Bronchial epithelial cell (primary cell): ENCODE results near the gene FAM83D. TPM values are rescaled to one million over a fixed set of nuclear protein-coding genes. Genes with fewer than 3 reads are reported as not detected.

Experiments used
- DNase-seq: peaks from one replicate; pipeline ENCODE4 v3.0.0-alpha.2; 2010; ENCODE audit warnings: low read depth
- FAIRE-seq: peaks from 2 replicates; lab custom pipeline; 2011; peaks lifted over from hg19 to GRCh38; lab: Jason Lieb, UNC
- H3K27me3 ChIP-seq: 2 replicates; pipeline ENCODE4 v1.5.1; 2011; ENCODE audit warnings: low read length; ENCODE audit not compliant: control insufficient read depth, insufficient read depth
- H3K36me3 ChIP-seq: 2 replicates; pipeline ENCODE4 v1.5.1; 2011; ENCODE audit warnings: low read length; ENCODE audit not compliant: control insufficient read depth, insufficient read depth
- H3K4me3 ChIP-seq: 2 replicates; pipeline ENCODE4 v1.5.1; 2011; ENCODE audit warnings: mild to moderate bottlenecking, low read depth, low read length, control low read depth
- total RNA-seq: library from RNA; depleted of rRNA; stranded (reverse); fragments of >200 nt; gene quantifications from 2 replicates; pipeline ENCODE4 v1.2.1, GENCODE V29; 2014
- TF ChIP-seq, protein P1 (sequence below): IDR thresholded peaks from 2 replicates; pipeline ENCODE4 v1.5.1; 2011; ENCODE audit warnings: mild to moderate bottlenecking, moderate library complexity, low read length, control low read depth, inconsistent platforms; ENCODE audit not compliant: insufficient read depth, severe bottlenecking

Gene FAM83D
- total RNA-seq, 1 donor from 2014 or later = 2.6 TPM

DNA sequence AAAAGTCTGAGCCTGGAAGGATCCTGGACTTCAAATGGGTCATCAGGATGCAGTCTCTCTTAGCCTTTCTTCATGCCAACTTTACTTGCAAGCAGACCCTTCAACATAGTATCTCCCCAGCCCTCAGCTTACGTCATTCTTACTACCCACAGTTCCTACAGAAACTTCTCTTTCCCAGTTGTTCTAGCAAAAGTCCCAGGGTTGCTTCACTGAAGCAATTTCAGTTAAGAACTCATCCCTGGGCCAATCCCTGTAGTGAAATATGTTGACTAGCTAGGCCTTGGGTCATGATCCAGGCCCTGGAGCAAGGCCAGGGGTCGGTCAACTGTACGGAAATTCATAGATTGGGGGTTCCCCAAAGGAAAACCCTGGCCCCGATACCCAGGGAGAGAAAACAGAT is 8.6 kb upstream of the FAM83D start:
- no peaks in the 10 kb centered on the region for H3K36me3 ChIP-seq
- FAIRE-seq (no peak), DNase-seq (no peak)
- peaks cover 4% of the 10 kb centered on the region for H3K27me3 ChIP-seq
- no peak overlapping the region for H3K4me3 ChIP-seq
- TF ChIP-seq, protein P1, sequence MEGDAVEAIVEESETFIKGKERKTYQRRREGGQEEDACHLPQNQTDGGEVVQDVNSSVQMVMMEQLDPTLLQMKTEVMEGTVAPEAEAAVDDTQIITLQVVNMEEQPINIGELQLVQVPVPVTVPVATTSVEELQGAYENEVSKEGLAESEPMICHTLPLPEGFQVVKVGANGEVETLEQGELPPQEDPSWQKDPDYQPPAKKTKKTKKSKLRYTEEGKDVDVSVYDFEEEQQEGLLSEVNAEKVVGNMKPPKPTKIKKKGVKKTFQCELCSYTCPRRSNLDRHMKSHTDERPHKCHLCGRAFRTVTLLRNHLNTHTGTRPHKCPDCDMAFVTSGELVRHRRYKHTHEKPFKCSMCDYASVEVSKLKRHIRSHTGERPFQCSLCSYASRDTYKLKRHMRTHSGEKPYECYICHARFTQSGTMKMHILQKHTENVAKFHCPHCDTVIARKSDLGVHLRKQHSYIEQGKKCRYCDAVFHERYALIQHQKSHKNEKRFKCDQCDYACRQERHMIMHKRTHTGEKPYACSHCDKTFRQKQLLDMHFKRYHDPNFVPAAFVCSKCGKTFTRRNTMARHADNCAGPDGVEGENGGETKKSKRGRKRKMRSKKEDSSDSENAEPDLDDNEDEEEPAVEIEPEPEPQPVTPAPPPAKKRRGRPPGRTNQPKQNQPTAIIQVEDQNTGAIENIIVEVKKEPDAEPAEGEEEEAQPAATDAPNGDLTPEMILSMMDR = no peak

DNA sequence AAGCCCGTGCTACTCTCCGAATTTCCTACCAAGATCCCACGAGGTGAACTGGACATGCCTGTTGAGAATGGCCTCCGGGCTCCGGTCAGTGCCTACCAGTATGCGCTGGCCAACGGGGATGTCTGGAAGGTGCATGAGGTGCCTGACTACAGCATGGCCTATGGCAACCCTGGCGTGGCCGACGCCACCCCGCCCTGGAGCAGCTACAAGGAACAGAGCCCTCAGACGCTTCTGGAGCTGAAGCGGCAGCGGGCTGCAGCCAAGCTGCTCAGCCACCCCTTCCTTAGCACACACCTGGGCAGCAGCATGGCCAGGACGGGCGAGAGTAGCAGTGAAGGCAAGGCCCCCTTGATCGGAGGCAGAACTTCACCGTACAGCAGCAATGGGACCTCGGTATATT is 8.0 kb upstream of the FAM83D start:
- FAIRE-seq = no peak

DNA sequence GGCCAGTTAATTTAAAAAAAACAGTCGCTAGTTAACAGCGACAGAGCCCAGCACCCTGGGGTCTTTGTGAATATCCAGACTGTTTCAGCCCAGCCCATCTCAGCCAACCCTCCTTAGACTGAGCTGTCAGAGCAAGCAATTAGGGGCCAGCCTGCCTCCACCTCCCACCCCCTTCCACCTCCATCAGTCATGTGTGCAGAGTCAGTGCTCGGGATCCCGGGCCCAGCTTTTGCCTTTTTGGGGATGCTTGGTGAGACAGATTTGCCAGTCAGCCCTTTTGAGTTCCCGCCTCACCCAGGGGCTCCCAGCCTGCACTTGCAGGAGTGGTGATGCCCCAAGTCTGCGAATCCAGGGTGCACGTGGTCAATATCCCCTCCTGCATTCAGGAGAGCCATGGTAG is 6.5 kb upstream of the FAM83D start:
- Histone ChIP-seq H3K4me3 (no peak overlapping the region), H3K36me3 (no peaks in the 10 kb centered on the region), H3K27me3 (peaks cover 4% of the 10 kb centered on the region)
- FAIRE-seq (no peak), DNase-seq (no peak)
- TF ChIP-seq, protein P1 = no peak

More for the DNA sequence above, 8.0 kb upstream of the FAM83D start:
- TF ChIP-seq, protein P1 = no peak
- peaks cover 4% of the 10 kb centered on the region for H3K27me3 ChIP-seq
- no peak overlapping the region for H3K4me3 ChIP-seq
- no peak for DNase-seq
- no peaks in the 10 kb centered on the region for H3K36me3 ChIP-seq

DNA sequence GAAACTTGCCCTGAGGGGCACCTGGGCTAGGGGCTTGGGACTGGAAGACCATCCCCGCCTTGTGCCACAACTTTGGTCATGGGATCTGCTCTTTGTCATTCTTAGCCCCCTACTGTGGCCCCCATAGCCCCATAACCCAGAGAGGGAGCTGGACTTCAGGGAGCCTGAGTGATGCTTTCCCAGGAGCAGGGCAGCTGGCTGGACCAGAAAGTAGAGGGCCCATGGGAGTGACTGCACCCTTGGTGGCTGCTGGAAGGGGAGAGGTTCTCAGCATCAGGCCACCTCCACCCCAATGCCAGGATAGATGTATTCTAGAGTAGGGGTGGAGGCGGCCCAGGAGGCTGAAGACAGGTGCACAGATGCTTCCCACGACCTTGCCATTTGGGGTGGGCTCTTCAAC is 5.8 kb upstream of the FAM83D start:
- TF ChIP-seq, protein P1 = no peak
- DNase-seq = no peak
- no peak overlapping the region for H3K4me3 ChIP-seq
- no peak for FAIRE-seq
- no peaks in the 10 kb centered on the region for H3K36me3 ChIP-seq
- peaks cover 2% of the 10 kb centered on the region for H3K27me3 ChIP-seq

DNA sequence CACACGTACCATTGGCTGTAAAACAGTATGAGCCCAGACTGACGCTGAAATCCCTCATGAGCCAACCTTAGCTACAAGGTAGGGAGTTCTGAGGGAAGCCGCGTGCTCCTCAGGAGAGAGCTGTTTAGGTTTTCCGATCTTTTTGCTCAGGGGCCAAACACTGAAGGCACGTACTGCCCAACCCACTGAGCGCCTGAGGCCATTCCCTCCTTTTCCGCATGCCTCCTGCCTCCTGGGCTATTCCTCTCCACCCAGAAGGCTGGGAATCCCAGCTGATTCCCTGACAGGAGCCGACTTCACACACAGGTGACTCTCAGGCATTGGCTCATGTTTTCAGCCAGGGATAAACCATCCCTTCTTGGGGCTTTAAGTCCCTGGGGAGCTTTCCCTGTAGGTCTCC is 5.4 kb upstream of the FAM83D start:
- H3K4me3 ChIP-seq = no peak overlapping the region
- DNase-seq = no peak
- TF ChIP-seq, protein P1 = no peak
- H3K36me3 ChIP-seq = no peaks in the 10 kb centered on the region
- FAIRE-seq = no peak
- H3K27me3 ChIP-seq = peaks cover 2% of the 10 kb centered on the region

DNA sequence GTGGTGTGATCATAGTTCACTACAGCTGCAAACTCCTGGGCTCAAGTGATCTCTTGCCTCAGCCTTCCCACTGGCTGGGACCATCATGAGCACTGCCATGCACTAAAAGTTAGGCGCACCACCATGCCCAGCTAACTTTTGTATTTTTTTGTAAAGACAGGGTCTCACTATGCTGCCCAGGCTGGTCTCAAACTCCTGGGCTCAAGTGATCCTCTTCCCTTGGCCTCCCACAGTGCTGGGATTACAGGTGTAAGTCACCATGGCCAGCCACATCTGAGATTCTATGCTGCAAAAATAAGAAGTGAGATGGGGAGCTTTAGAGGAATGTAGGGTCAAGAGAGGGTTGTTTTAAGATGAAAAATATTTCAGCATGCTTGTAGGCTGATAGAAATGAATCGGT is 1.5 kb upstream of the FAM83D start:
- FAIRE-seq (no peak), DNase-seq (no peak)
- no peak overlapping the region for H3K4me3 ChIP-seq
- H3K27me3 ChIP-seq = peaks cover 2% of the 10 kb centered on the region
- no peaks in the 10 kb centered on the region for H3K36me3 ChIP-seq
- TF ChIP-seq, protein P1 = no peak
